Measurements from ENCODE around the gene LAX1.

The LAX1 gene

GRCh38 chr1:203807196-203807595, 42.2 kb downstream of the LAX1 start:
- no peak overlapping the region for H3K4me3 ChIP-seq (ENCODE audit: low read depth, low read length)

GRCh38 chr1:203813581-203814341, 48.8 kb downstream of the LAX1 start:
- no peak overlapping the region for H3K4me3 ChIP-seq (ENCODE audit: low read depth, low read length)

- no peak overlapping the region for H3K4me3 ChIP-seq (ENCODE audit: low read depth, low read length)
These were observed 53.4 kb downstream of the LAX1 start for GRCh38 chr1:203818399-203818798.

- H3K4me3 ChIP-seq (ENCODE audit: low read depth, low read length): no peak overlapping the region
These were observed 58.3 kb downstream of the LAX1 start for GRCh38 chr1:203823306-203823705.

All from iPS-11a (cell line).